Measurements from ENCODE around the gene NME4. TPM values are rescaled to one million over a fixed set of nuclear protein-coding genes. Genes with fewer than 3 reads are reported as not detected.

The NME4 gene
- total RNA-seq, 1 experiment from 2014 or later = 68.2 TPM

GRCh38 chr16:375212-375611 lies 21.8 kb upstream of the NME4 start:
- no peaks in the 10 kb centered on the region for H4K20me1 ChIP-seq (ENCODE audit: insufficient read depth)
- no peak overlapping the region for H2AFZ ChIP-seq (ENCODE audit: low read depth, low read length, poor library complexity, severe bottlenecking)
- no peak overlapping the region for H3K4me2 ChIP-seq (ENCODE audit: low read length)
- H3K9ac ChIP-seq (ENCODE audit: low read length) = no peak overlapping the region
- BruUV-seq (replicated peaks) = no TSS peak
- ChIA-PET POLR2A (no interaction called here), RAD21 (ENCODE audit: low non-redundant PET in 1 of 2, low total read pairs in 2 of 2, uncharacterized antibody in 2 of 2, unreplicated experiment in 2 of 2) (no interaction called here), CTCF (no interaction called here)
- ATAC-seq (no peak), DNase-seq (ENCODE audit: low read depth, low spot score) (no peak)
- no peak overlapping the region for H3K4me3 ChIP-seq (replicated peaks in 1 of 2; ENCODE audit: low read depth in 1 of 2, low read length in 2 of 2)
- intact Hi-C loops (cut with micrococcal nuclease) = no loop called here
- H3K4me1 ChIP-seq (ENCODE audit: control insufficient read depth in 1 of 2, insufficient read depth in 2 of 2, low read length in 2 of 2) = peaks cover 3 to 7% of the 10 kb centered on the region in 2 experiments; a peak in 3 of 4 replicates
- no peak overlapping the region for H3K27ac ChIP-seq (ENCODE audit: low read depth, low read length)
- no peaks in the 10 kb centered on the region for H3K27me3 ChIP-seq (ENCODE audit: insufficient read depth, low read length)
- 0 out of 2 replicates have a peak, but pooled peaks cover 3% of the 10 kb centered on the region for H3K79me2 ChIP-seq (ENCODE audit: insufficient read depth, low read length)
- H3K36me3 ChIP-seq (ENCODE audit: control insufficient read depth in 1 of 2, insufficient read depth in 2 of 2, low read length in 2 of 2) = no peaks in the 10 kb centered on the region
- H3K9me2 ChIP-seq (ENCODE audit: insufficient read depth) = no peaks in the 10 kb centered on the region
- no peak for TF ChIP-seq FOSL1 (IDR thresholded peaks at IDR 0.05; ENCODE audit: low read depth)
- no peak for TF ChIP-seq EZH2 (IDR thresholded peaks at IDR 0.05)
- no peak for TF ChIP-seq POLR2AphosphoS5 (IDR thresholded peaks at IDR 0.05; ENCODE audit: low read depth, low read length)
- no peak for TF ChIP-seq ZBTB33 (IDR thresholded peaks at IDR 0.05; ENCODE audit: extremely low read depth, insufficient replicate concordance, low read length)
- no peak for TF ChIP-seq CTCF (IDR thresholded peaks at IDR 0.05 in 2 of 3, conservative IDR thresholded peaks at IDR 0.05 in 1 of 3; ENCODE audit: borderline replicate concordance in 1 of 3, insufficient read depth in 1 of 3, low read depth in 2 of 3, low read length in 2 of 3)
- no peak for TF ChIP-seq CEBPB (IDR thresholded peaks at IDR 0.05; ENCODE audit: low read depth)
- no peak for TF ChIP-seq JUND (IDR thresholded peaks at IDR 0.05)
- no peak for TF ChIP-seq EGR1 (IDR thresholded peaks at IDR 0.05; ENCODE audit: low read depth)
- TF ChIP-seq POLR2A (IDR thresholded peaks at IDR 0.05; ENCODE audit: borderline replicate concordance, extremely low read depth, insufficient read depth, insufficient read length) = no peak
- TF ChIP-seq REST (IDR thresholded peaks at IDR 0.05; ENCODE audit: low read depth) = no peak
- no peak for TF ChIP-seq ELF1 (IDR thresholded peaks at IDR 0.05; ENCODE audit: borderline replicate concordance, low read depth)
- no peak for TF ChIP-seq EZH2phosphoT487 (IDR thresholded peaks at IDR 0.05; ENCODE audit: borderline replicate concordance)
- TF ChIP-seq SP1 (IDR thresholded peaks at IDR 0.05; ENCODE audit: low read depth) = no peak
- no peak for TF ChIP-seq RAD21 (IDR thresholded peaks at IDR 0.05; ENCODE audit: low read depth)
- TF ChIP-seq MAX (IDR thresholded peaks at IDR 0.05) = no peak
- TF ChIP-seq SIN3A (IDR thresholded peaks at IDR 0.05; ENCODE audit: low read depth) = no peak
- no peak for TF ChIP-seq YY1 (IDR thresholded peaks at IDR 0.05; ENCODE audit: extremely low read depth, insufficient replicate concordance, low read depth, low read length)
- TF ChIP-seq ATF3 (IDR thresholded peaks at IDR 0.05) = no peak
- TF ChIP-seq CBX3 (IDR thresholded peaks at IDR 0.05; ENCODE audit: low read depth) = no peak
- no peak for TF ChIP-seq TCF7L2 (IDR thresholded peaks at IDR 0.05; ENCODE audit: borderline replicate concordance, extremely low read depth, insufficient read depth, insufficient read length)
- no peaks in the 10 kb centered on the region for H3K9me3 ChIP-seq (ENCODE audit: control insufficient read depth in 1 of 2, insufficient read depth in 1 of 2, low read depth in 1 of 2, low read length in 2 of 2)

All from HCT116 (cell line).